ENCODE data around the gene NUP42. TPM values are rescaled to one million over a fixed set of nuclear protein-coding genes. Genes with fewer than 3 reads are reported as not detected.

NUP42 gene
- total RNA-seq, 2 donors from 2014 or later, result 36.6 to 62.9 TPM

DNA sequence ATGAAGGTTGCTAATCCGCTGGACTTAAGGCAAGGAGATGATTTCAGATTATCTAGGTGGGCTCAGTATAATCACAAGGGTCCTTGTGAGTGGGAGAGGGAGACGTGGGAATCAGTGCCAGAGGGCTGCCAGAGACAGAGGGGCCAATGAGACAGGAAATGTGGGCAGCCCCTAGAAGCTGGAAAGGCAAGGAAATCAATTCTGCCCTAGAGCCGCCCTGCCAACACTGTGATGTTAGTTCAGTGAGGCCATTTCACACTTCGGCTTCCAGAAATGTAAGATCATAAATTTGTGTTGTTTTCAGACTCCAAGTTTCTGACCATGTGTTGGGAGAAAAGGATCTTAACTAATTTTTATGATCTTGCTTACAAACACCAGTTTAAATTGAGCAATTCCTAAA, 61.1 kb downstream of the NUP42 start:
- Histone ChIP-seq H3K27me3 (replicated peaks; ENCODE audit: insufficient read depth) (peaks cover 7% of the 10 kb centered on the region), H3K27ac (no peak overlapping the region), H3K36me3 (no peaks in the 10 kb centered on the region), H3K4me3 (no peak overlapping the region), H3K9me3 (no peaks in the 10 kb centered on the region), H3K4me1 (replicated peaks) (no peaks in the 10 kb centered on the region)
- intact Hi-C loops (cut with DNase I), result no loop called here
- no peak for TF ChIP-seq POLR2A (IDR thresholded peaks at IDR 0.05)
- no peak for TF ChIP-seq CTCF (IDR thresholded peaks at IDR 0.05)
- TF ChIP-seq POLR2AphosphoS5 (IDR thresholded peaks at IDR 0.05), result no peak
- WGBS, result 58% methylated on average over 4 of the region's 4 CpGs
- no peak for DNase-seq (ENCODE audit: low spot score)

- WGBS, result 45% methylated on average over 7 of the region's 7 CpGs
- H3K27me3 ChIP-seq (replicated peaks; ENCODE audit: insufficient read depth), result peaks cover 12% of the 10 kb centered on the region
- H3K4me3 ChIP-seq, result peak within 1 kb of the TSS; percentile 12 to 19
- intact Hi-C loops (cut with DNase I), result no loop called here
- no peaks in the 10 kb centered on the region for H3K9me3 ChIP-seq
- DNase-seq (ENCODE audit: low spot score), result no peak
- TF ChIP-seq CTCF (IDR thresholded peaks at IDR 0.05) (no peak), POLR2A (IDR thresholded peaks at IDR 0.05) (peak; percentile 11), POLR2AphosphoS5 (IDR thresholded peaks at IDR 0.05) (peak; percentile 57)
- no peaks in the 10 kb centered on the region for H3K4me1 ChIP-seq (replicated peaks)
- H3K27ac ChIP-seq, result peak within 1 kb of the TSS in 1 of 2 donors; percentile 27
- H3K36me3 ChIP-seq, result no peaks in the 10 kb centered on the region
These were observed 64.7 kb downstream of the NUP42 start, which contains the start of gene GPNMB for GRCh38 chr7:23246555-23246954. TSS of gene GPNMB (plus strand) at chr7:23246775. CDS start at chr7:23246858, 83 bp downstream.

GRCh38 chr7:23247046-23247602, 65.3 kb downstream of the NUP42 start:
- intact Hi-C loops (cut with DNase I), result no loop called here
- H3K9me3 ChIP-seq, result no peaks in the 10 kb centered on the region
- H3K27me3 ChIP-seq (replicated peaks; ENCODE audit: insufficient read depth), result peaks cover 12% of the 10 kb centered on the region
- WGBS, result 78% methylated on average over 6 of the region's 6 CpGs
- no peaks in the 10 kb centered on the region for H3K4me1 ChIP-seq (replicated peaks)
- DNase-seq (ENCODE audit: low spot score), result no peak
- H3K36me3 ChIP-seq, result no peaks in the 10 kb centered on the region
- H3K4me3 ChIP-seq, result peak overlapping the region; percentile 12 to 19
- H3K27ac ChIP-seq, result no peak overlapping the region
- TF ChIP-seq CTCF (IDR thresholded peaks at IDR 0.05) (no peak), POLR2A (IDR thresholded peaks at IDR 0.05) (no peak), POLR2AphosphoS5 (IDR thresholded peaks at IDR 0.05) (no peak)

GRCh38 chr7:23247603-23248335, 65.9 kb downstream of the NUP42 start:
- intact Hi-C loops (cut with DNase I), result no loop called here
- H3K36me3 ChIP-seq, result no peaks in the 10 kb centered on the region
- peak overlapping the region in 1 of 2 donors; percentile 27 for H3K27ac ChIP-seq
- WGBS, result 21% methylated on average over 44 of the region's 53 CpGs
- TF ChIP-seq POLR2AphosphoS5 (IDR thresholded peaks at IDR 0.05), result no peak
- H3K4me1 ChIP-seq (replicated peaks), result no peaks in the 10 kb centered on the region
- peak overlapping the region; percentile 12 to 19 for H3K4me3 ChIP-seq
- H3K9me3 ChIP-seq, result no peaks in the 10 kb centered on the region
- peaks cover 12% of the 10 kb centered on the region for H3K27me3 ChIP-seq (replicated peaks; ENCODE audit: insufficient read depth)
- DNase-seq (ENCODE audit: low spot score), result no peak

GRCh38 chr7:23249486-23249885, 67.6 kb downstream of the NUP42 start:
- Histone ChIP-seq H3K4me1 (replicated peaks) (no peaks in the 10 kb centered on the region), H3K27ac (no peak overlapping the region), H3K36me3 (no peaks in the 10 kb centered on the region), H3K9me3 (no peaks in the 10 kb centered on the region), H3K27me3 (replicated peaks; ENCODE audit: insufficient read depth) (peaks cover 12% of the 10 kb centered on the region), H3K4me3 (no peak overlapping the region)
- DNase-seq (ENCODE audit: low spot score), result no peak
- TF ChIP-seq CTCF (IDR thresholded peaks at IDR 0.05) (no peak), POLR2AphosphoS5 (IDR thresholded peaks at IDR 0.05) (no peak), POLR2A (IDR thresholded peaks at IDR 0.05) (no peak)
- intact Hi-C loops (cut with DNase I), result no loop called here

Other genes with a start within 250 kb of the NUP42 start
- 10 to 100 TPM; 15.7 to 18.3 TPM for gene HYCC1, start 167.9 kb upstream of the NUP42 start, total RNA-seq
- 10 to 100 TPM; 18.1 to 67.7 TPM for gene KLHL7, start 76.3 kb upstream of the NUP42 start, total RNA-seq
- 10 to 100 TPM in 1 of 2 donors, 1 to 10 TPM in 1; 10.0 to 49.9 TPM for gene GPNMB, start 64.7 kb downstream of the NUP42 start, total RNA-seq
- gene MALSU1, start 117.3 kb downstream of the NUP42 start, total RNA-seq, result 10 to 100 TPM; 52.1 to 55.5 TPM

All from prostate gland (tissue), 2 donors.